Neural progenitor cell (in vitro differentiated cells): ENCODE data around the gene NDRG3. TPM values are rescaled to one million over a fixed set of nuclear protein-coding genes. Genes with fewer than 3 reads are reported as not detected.

Experiments used
- DNase-seq: peaks from one replicate; pipeline ENCODE4 v3.0.0-alpha.2; 2016; ENCODE audit warnings: low spot score
- H2AFZ ChIP-seq: fragments of 200-600 bp; sonication (generic); replicated peaks from 2 replicates; pipeline ENCODE4 v1.6.1; 2016; ENCODE audit warnings: antibody characterized with exemption
- H3F3A ChIP-seq: fragments of 200-600 bp; sonication (generic); 2 replicates; pipeline ENCODE4 v1.6.1; 2016; ENCODE audit warnings: antibody characterized with exemption, low read depth
- H3K27ac ChIP-seq: fragments of 200-600 bp; sonication (generic); 2 replicates; pipeline ENCODE4 v1.5.1; 2016; ENCODE audit warnings: mild to moderate bottlenecking
- H3K27me3 ChIP-seq: fragments of 200-600 bp; sonication (generic); 2 replicates; pipeline ENCODE4 v1.6.1; 2016; ENCODE audit warnings: mild to moderate bottlenecking, moderate library complexity
- H3K36me3 ChIP-seq: fragments of 200-600 bp; sonication (generic); 2 replicates; pipeline ENCODE4 v1.5.1; 2016
- H3K4me1 ChIP-seq: fragments of 200-600 bp; sonication (generic); 2 replicates; pipeline ENCODE4 v1.6.1; 2016; ENCODE audit warnings: mixed run types
- H3K4me2 ChIP-seq: fragments of 200-600 bp; sonication (generic); 2 replicates; pipeline ENCODE4 v1.6.1; 2016
- H3K4me3 ChIP-seq: fragments of 200-600 bp; sonication (generic); 2 replicates; pipeline ENCODE4 v1.5.1; 2016
- H3K79me2 ChIP-seq: fragments of 200-600 bp; sonication (generic); 2 replicates; pipeline ENCODE4 v1.6.1; 2016; ENCODE audit warnings: low read depth
- H3K9ac ChIP-seq: fragments of 200-600 bp; sonication (generic); 2 replicates; pipeline ENCODE4 v1.6.1; 2016
- H3K9me3 ChIP-seq: fragments of 200-600 bp; sonication (generic); 2 replicates; pipeline ENCODE4 v1.5.1; 2016; ENCODE audit warnings: low read depth
- H4K20me1 ChIP-seq: fragments of 200-600 bp; sonication (generic); 2 replicates; pipeline ENCODE4 v1.6.1; 2016; ENCODE audit warnings: low read depth
- H3K27ac Mint-ChIP-seq: 3 replicates; pipeline ENCODE4 v1.8.0; 2021; ENCODE audit warnings: mixed read lengths
- H3K27me3 Mint-ChIP-seq: 2 replicates; pipeline ENCODE4 v1.8.0; 2022; ENCODE audit warnings: low read depth, mild to moderate bottlenecking, inconsistent platforms, moderate library complexity, mixed read lengths; ENCODE audit not compliant: insufficient read depth
- H3K36me3 Mint-ChIP-seq: 3 replicates; pipeline ENCODE4 v1.8.0; 2021; ENCODE audit warnings: mixed read lengths
- H3K4me1 Mint-ChIP-seq: 3 replicates; pipeline ENCODE4 v1.8.0; 2021; ENCODE audit warnings: mixed read lengths
- H3K4me3 Mint-ChIP-seq: 3 replicates; pipeline ENCODE4 v1.8.0; 2021; ENCODE audit warnings: mild to moderate bottlenecking, moderate library complexity, mixed read lengths
- H3K9me3 Mint-ChIP-seq: 3 replicates; pipeline ENCODE4 v1.8.0; 2020; ENCODE audit warnings: mixed read lengths
- EZH2 ChIP-seq: fragments of 200-600 bp; sonication (generic); IDR thresholded peaks from 2 replicates; pipeline ENCODE4 v1.6.1; 2017; ENCODE audit warnings: antibody characterized with exemption, mild to moderate bottlenecking, moderate library complexity
- EZH2phosphoT487 ChIP-seq: fragments of 200-600 bp; sonication (generic); IDR thresholded peaks from 2 replicates; pipeline ENCODE4 v1.6.1; 2017; ENCODE audit warnings: antibody characterized with exemption
- total RNA-seq: library from RNA; depleted of rRNA; stranded (reverse); fragments of >200 nt; gene quantifications from 2 replicates; pipeline ENCODE4 v1.2.3, GENCODE V29; 2015; ENCODE audit warnings: low replicate concordance
- TF ChIP-seq, protein P1 (sequence below): fragments of 200-600 bp; sonication (generic); IDR thresholded peaks from 2 replicates; pipeline ENCODE4 v1.5.1; 2017; ENCODE audit warnings: antibody characterized with exemption, mild to moderate bottlenecking

NDRG3 gene
- total RNA-seq, 1 donor from 2014 or later: 25.3 TPM

DNA sequence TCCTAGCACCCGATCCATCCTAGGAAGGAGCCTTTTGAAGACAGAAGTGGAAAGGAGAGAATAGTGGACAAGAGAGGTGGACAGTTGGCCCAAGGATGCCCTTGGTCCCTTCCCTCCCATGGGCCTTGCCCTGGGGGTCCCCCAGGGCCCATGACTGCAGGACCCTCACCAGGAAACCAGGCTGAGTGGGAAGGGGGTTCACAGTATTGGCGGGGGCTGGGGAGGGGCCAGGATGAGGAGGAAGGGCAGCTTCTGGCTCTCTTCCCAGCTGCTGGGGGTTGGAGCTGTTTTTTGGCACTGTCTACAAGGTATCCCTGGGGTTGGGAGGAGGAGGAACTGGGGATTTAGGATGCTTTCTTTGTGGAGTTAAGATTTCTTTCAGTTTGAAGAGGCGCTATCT is 31.7 kb upstream of the NDRG3 start:
- H3K9me3 ChIP-seq: no peaks in the 10 kb centered on the region
- H2AFZ ChIP-seq: no peak overlapping the region
- no peaks in the 10 kb centered on the region for H3K9me3 Mint-ChIP-seq
- no peaks in the 10 kb centered on the region for H4K20me1 ChIP-seq
- H3K27me3 ChIP-seq: no peaks in the 10 kb centered on the region
- no peaks in the 10 kb centered on the region for H3K36me3 ChIP-seq
- H3K79me2 ChIP-seq: peaks cover 8% of the 10 kb centered on the region
- peaks cover 24% of the 10 kb centered on the region for H3F3A ChIP-seq
- H3K36me3 Mint-ChIP-seq: peaks cover under 1% of the 10 kb centered on the region
- H3K4me1 Mint-ChIP-seq: peaks cover 11% of the 10 kb centered on the region
- H3K4me1 ChIP-seq: peaks cover 16% of the 10 kb centered on the region
- no peak for DNase-seq
- peak overlapping the region; percentile 20 for H3K4me3 Mint-ChIP-seq
- peaks cover 14% of the 10 kb centered on the region for H3K27me3 Mint-ChIP-seq
- H3K4me3 ChIP-seq: no peak overlapping the region
- H3K27ac Mint-ChIP-seq: peak overlapping the region; percentile 38
- H3K27ac ChIP-seq: no peak overlapping the region
- no peak overlapping the region for H3K4me2 ChIP-seq
- H3K9ac ChIP-seq: no peak overlapping the region
- TF ChIP-seq, protein P1, sequence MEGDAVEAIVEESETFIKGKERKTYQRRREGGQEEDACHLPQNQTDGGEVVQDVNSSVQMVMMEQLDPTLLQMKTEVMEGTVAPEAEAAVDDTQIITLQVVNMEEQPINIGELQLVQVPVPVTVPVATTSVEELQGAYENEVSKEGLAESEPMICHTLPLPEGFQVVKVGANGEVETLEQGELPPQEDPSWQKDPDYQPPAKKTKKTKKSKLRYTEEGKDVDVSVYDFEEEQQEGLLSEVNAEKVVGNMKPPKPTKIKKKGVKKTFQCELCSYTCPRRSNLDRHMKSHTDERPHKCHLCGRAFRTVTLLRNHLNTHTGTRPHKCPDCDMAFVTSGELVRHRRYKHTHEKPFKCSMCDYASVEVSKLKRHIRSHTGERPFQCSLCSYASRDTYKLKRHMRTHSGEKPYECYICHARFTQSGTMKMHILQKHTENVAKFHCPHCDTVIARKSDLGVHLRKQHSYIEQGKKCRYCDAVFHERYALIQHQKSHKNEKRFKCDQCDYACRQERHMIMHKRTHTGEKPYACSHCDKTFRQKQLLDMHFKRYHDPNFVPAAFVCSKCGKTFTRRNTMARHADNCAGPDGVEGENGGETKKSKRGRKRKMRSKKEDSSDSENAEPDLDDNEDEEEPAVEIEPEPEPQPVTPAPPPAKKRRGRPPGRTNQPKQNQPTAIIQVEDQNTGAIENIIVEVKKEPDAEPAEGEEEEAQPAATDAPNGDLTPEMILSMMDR: no peak
- no peak for TF ChIP-seq EZH2phosphoT487
- no peak for TF ChIP-seq EZH2

DNA sequence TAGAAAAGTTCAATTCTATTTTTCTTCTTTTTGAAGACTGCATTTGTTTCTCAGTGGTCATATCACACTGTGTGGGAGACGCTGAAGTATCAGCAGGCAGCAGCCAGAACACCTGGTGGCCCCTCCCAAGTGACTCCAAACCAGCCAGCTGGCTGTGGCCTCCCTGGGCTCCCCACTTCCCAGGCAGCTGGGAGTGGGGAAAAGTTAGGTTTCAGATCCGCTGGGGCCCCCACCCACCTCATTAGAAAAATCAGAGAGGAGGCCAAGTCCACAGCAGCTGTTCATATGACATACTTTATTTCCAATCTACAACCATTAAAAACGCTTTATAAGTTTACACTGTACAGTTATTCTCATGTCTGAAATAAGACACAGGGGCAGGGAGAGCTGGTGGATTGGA is 31.3 kb upstream of the NDRG3 start:
- H3K79me2 ChIP-seq: peaks cover 12% of the 10 kb centered on the region
- DNase-seq: no peak
- no peak overlapping the region for H3K27ac ChIP-seq
- H2AFZ ChIP-seq: no peak overlapping the region
- H4K20me1 ChIP-seq: no peaks in the 10 kb centered on the region
- H3F3A ChIP-seq: peaks cover 24% of the 10 kb centered on the region
- no peak overlapping the region for H3K4me3 ChIP-seq
- TF ChIP-seq, protein P1: no peak
- TF ChIP-seq EZH2phosphoT487 (no peak), EZH2 (no peak)
- Mint-ChIP-seq H3K4me1 (peaks cover 13% of the 10 kb centered on the region), H3K27me3 (peaks cover 14% of the 10 kb centered on the region), H3K36me3 (no peaks in the 10 kb centered on the region), H3K27ac (peak overlapping the region; percentile 38), H3K4me3 (peak overlapping the region; percentile 20), H3K9me3 (no peaks in the 10 kb centered on the region)
- H3K27me3 ChIP-seq: no peaks in the 10 kb centered on the region
- H3K9me3 ChIP-seq: no peaks in the 10 kb centered on the region
- no peaks in the 10 kb centered on the region for H3K36me3 ChIP-seq
- H3K4me2 ChIP-seq: no peak overlapping the region
- peaks cover 19% of the 10 kb centered on the region for H3K4me1 ChIP-seq
- no peak overlapping the region for H3K9ac ChIP-seq

DNA sequence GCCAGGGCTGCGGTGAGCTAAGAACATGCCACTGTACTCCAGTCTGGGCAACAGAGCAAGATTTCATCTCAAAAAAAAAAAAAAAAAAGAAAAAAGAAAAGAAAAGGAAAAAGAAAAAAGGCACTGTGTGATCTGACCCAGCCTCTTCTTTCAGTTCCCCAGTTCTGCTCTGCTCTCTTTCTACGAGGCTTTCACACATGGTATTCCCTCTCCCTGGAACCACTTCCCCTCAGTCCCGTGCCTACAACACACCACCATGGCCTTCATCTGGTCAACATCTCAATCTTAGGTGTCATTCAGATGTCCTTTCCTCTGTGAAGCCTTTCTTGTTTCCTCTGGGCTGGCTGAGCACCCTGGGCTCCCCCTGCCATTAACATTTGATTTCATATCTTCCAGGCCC is 29.9 kb upstream of the NDRG3 start:
- H3K27me3 ChIP-seq: no peaks in the 10 kb centered on the region
- H3K36me3 Mint-ChIP-seq: no peaks in the 10 kb centered on the region
- H3K4me2 ChIP-seq: no peak overlapping the region
- no peak overlapping the region for H3K4me3 ChIP-seq
- peaks cover 17% of the 10 kb centered on the region for H3K4me1 Mint-ChIP-seq
- TF ChIP-seq, protein P1: no peak
- TF ChIP-seq EZH2 (no peak), EZH2phosphoT487 (no peak)
- H3K36me3 ChIP-seq: peaks cover 7% of the 10 kb centered on the region
- H3K9me3 ChIP-seq: no peaks in the 10 kb centered on the region
- peaks cover 22% of the 10 kb centered on the region for H3F3A ChIP-seq
- H3K79me2 ChIP-seq: peaks cover 20% of the 10 kb centered on the region
- H3K9me3 Mint-ChIP-seq: no peaks in the 10 kb centered on the region
- H3K4me1 ChIP-seq: peaks cover 19% of the 10 kb centered on the region
- DNase-seq: no peak
- no peak overlapping the region for H3K9ac ChIP-seq
- H3K4me3 Mint-ChIP-seq: peak overlapping the region; percentile 14
- H3K27ac Mint-ChIP-seq: peak overlapping the region; percentile 8
- H2AFZ ChIP-seq: no peak overlapping the region
- H3K27me3 Mint-ChIP-seq: peaks cover 14% of the 10 kb centered on the region
- no peak overlapping the region for H3K27ac ChIP-seq
- no peaks in the 10 kb centered on the region for H4K20me1 ChIP-seq
